ENCODE measurements around the gene AFAP1L1. TPM values are rescaled to one million over a fixed set of nuclear protein-coding genes. Genes with fewer than 3 reads are reported as not detected.

The AFAP1L1 gene
- total and polyA plus RNA-seq, 9 of the 15 experiments (the other 6 are each of a cell fraction or from before 2014, with no cell fraction given), result 0.01 to 0.12 (median 0.03) TPM; not detected in 4

DNA sequence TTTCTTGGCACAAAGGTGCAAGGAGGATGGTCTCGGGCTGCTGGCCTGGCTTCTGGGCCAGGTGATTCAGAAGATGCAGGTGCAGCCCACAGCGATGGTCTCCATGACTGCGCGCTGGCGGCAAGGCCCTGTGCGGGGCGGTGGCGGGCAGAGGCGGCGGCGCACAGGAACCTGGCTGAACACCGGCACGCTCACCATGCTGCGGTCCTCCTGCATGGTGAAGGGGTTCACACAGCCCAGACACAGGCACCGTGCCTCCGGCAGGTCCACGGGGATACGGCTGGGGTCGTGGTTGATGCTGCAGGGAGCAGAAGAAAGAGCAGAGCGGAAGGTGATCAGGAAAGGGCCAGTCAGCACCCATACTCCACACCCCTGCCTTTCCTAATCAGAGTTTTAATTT lies 102.6 kb downstream of the AFAP1L1 start (continued):
- TF ChIP-seq HDAC1 (IDR thresholded peaks at IDR 0.05), result no peak

DNA sequence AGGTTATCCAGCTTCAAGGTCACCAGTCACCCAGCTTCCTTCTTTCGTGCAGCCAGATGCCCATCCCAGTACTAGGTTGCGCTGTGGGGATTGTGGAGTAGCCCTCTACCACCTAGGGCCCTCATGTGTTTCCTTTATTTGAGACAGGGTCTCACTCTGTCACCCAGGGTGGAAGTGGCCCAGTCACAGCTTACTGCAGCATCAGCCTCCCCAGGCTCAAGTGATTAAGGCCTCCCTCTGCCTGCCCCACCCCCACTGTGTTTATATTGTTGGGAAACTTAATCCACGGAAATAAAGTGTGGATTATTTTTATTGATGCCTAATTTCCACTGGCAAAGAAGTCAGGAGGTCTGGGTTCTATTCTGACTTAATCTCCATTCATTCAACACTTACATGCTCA lies 103.1 kb downstream of the AFAP1L1 start:
- H3K27ac ChIP-seq (ENCODE audit: extremely low read depth, low read depth, low read length), result no peak overlapping the region
- DNase-seq (ENCODE audit: extremely low read depth in 1 of 4, low spot score in 3 of 4), result no peak
- no peak for ATAC-seq
- in situ Hi-C loops (cut with MboI), result loop anchor here (5.0 kb wide), 2 partner anchors 52 to 178 kb away; partner anchors contain the start of gene CSNK1A1
- no peaks in the 10 kb centered on the region for H4K20me1 ChIP-seq (replicated peaks; ENCODE audit: control insufficient read depth, insufficient read depth, low read length)
- no peaks in the 10 kb centered on the region for H3K79me2 ChIP-seq (ENCODE audit: control insufficient read depth, insufficient read depth, low read length)
- BruUV-seq (replicated peaks), result no TSS peak
- intact Hi-C loops (cut with micrococcal nuclease), result loop anchor here (5.0 kb wide), 1 partner anchor 232 kb away; the partner anchor contains the start of gene ABLIM3
- H3K9me1 ChIP-seq (ENCODE audit: control insufficient read depth, insufficient read depth, low read length), result no peaks in the 10 kb centered on the region
- H3K4me3 ChIP-seq, result no peak overlapping the region
- peaks cover 0 to 10% of the 10 kb centered on the region in 2 experiments; a peak in 2 of 5 replicates for H3K4me1 ChIP-seq (replicated peaks in 1 of 2; ENCODE audit: control insufficient read depth in 2 of 2, insufficient read depth in 2 of 2, low read length in 2 of 2)
- no peak overlapping the region for H2AFZ ChIP-seq (ENCODE audit: low read depth, low read length)
- POLR2A ChIA-PET, result interaction anchor here (0.9 kb wide), 1 partner anchor 8 kb away, joined by 3 read pairs; no protein-coding TSS in a partner anchor
- CTCF ChIA-PET (ENCODE audit: low intra/inter-chr PET ratio), result no interaction called here
- H3K27me3 ChIP-seq (ENCODE audit: control insufficient read depth in 2 of 2, insufficient read depth in 2 of 2, low read length in 2 of 2), result no peaks in the 10 kb centered on the region
- TF ChIP-seq ZNF551 (CRISPR knock-in tag; IDR thresholded peaks at IDR 0.05) (no peak), TCF7 (IDR thresholded peaks at IDR 0.05; ENCODE audit: borderline replicate concordance) (no peak), SNIP1 (IDR thresholded peaks at IDR 0.05; ENCODE audit: low read depth) (no peak), TEAD1 (CRISPR knock-in tag; IDR thresholded peaks at IDR 0.05) (no peak), CCNT2 (IDR thresholded peaks at IDR 0.05; ENCODE audit: borderline replicate concordance, extremely low read depth, insufficient read length, low read depth, low read length) (no peak), ESRRA (IDR thresholded peaks at IDR 0.05; ENCODE audit: borderline replicate concordance, low read depth) (0 out of 2 replicates have a peak, but pooled peaks have one; percentile 25), HMGN3 (IDR thresholded peaks at IDR 0.05; ENCODE audit: borderline replicate concordance, extremely low read depth, insufficient read length, low read depth, low read length) (no peak), RFX7 (CRISPR knock-in tag; IDR thresholded peaks at IDR 0.05) (no peak)
- TF ChIP-seq, protein P1, sequence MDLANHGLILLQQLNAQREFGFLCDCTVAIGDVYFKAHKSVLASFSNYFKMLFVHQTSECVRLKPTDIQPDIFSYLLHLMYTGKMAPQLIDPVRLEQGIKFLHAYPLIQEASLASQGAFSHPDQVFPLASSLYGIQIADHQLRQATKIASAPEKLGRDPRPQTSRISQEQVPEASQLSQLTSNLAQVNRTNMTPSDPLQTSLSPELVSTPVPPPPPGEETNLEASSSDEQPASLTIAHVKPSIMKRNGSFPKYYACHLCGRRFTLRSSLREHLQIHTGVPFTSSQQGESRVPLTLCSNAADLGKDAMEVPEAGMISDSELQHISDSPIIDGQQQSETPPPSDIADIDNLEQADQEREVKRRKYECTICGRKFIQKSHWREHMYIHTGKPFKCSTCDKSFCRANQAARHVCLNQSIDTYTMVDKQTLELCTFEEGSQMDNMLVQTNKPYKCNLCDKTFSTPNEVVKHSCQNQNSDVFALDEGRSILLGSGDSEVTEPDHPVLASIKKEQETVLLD (IDR thresholded peaks at IDR 0.05), result no peak
- H3K4me2 ChIP-seq (ENCODE audit: insufficient read depth, low read length), result no peak overlapping the region
- H3K9ac ChIP-seq (ENCODE audit: insufficient read depth in 1 of 2, low read depth in 2 of 2, low read length in 2 of 2), result no peak overlapping the region
- 28% methylated on average over 3 of the region's 3 CpGs for WGBS (ENCODE audit: insufficient coverage, low coverage, missing lambda C conversion rate)
- no peaks in the 10 kb centered on the region for H3K36me3 ChIP-seq (ENCODE audit: control insufficient read depth, insufficient read depth, low read length)
- H3K9me3 ChIP-seq (replicated peaks; ENCODE audit: control insufficient read depth, insufficient read depth, low read depth, low read length), result no peaks in the 10 kb centered on the region
- FAIRE-seq, result no peak

Measured in K562 (cell line).